Astrocyte (in vitro differentiated cells and primary cell): Measurements from ENCODE around the gene GRB10.

Experiments used
- EZH2 ChIP-seq: IDR thresholded peaks from 2 replicates; pipeline ENCODE4 v1.6.1; 2012; ENCODE audit warnings: mild to moderate bottlenecking, low read length, inconsistent platforms; ENCODE audit not compliant: insufficient read depth
- TF ChIP-seq, protein P1 (sequence below): IDR thresholded peaks from 2 replicates; pipeline ENCODE4 v1.5.1; 2011; ENCODE audit warnings: low read depth, mild to moderate bottlenecking, inconsistent platforms, low read length, moderate library complexity; ENCODE audit not compliant: insufficient read depth

- TF ChIP-seq, protein P1, sequence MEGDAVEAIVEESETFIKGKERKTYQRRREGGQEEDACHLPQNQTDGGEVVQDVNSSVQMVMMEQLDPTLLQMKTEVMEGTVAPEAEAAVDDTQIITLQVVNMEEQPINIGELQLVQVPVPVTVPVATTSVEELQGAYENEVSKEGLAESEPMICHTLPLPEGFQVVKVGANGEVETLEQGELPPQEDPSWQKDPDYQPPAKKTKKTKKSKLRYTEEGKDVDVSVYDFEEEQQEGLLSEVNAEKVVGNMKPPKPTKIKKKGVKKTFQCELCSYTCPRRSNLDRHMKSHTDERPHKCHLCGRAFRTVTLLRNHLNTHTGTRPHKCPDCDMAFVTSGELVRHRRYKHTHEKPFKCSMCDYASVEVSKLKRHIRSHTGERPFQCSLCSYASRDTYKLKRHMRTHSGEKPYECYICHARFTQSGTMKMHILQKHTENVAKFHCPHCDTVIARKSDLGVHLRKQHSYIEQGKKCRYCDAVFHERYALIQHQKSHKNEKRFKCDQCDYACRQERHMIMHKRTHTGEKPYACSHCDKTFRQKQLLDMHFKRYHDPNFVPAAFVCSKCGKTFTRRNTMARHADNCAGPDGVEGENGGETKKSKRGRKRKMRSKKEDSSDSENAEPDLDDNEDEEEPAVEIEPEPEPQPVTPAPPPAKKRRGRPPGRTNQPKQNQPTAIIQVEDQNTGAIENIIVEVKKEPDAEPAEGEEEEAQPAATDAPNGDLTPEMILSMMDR, result no peak
- TF ChIP-seq EZH2, result no peak
Measured at GRCh38 chr7:50552139-50552538, 230.6 kb downstream of the GRB10 start.
